NB4 (cell line): Measurements from ENCODE around the gene TFPI.

Experiments
- MAX ChIP-seq: IDR thresholded peaks from 2 replicates; pipeline ENCODE4 v1.6.1; 2011; ENCODE audit warnings: low read depth, low read length
- POLR2A ChIP-seq: IDR thresholded peaks from 2 replicates; pipeline ENCODE4 v1.6.1; 2011; ENCODE audit warnings: mild to moderate bottlenecking; ENCODE audit not compliant: insufficient read length; ENCODE audit errors: extremely low read depth
- TF ChIP-seq, protein P1 (sequence below): IDR thresholded peaks from one replicate; pipeline ENCODE4 v1.5.1; 2012; ENCODE audit warnings: low read depth, low read length

DNA sequence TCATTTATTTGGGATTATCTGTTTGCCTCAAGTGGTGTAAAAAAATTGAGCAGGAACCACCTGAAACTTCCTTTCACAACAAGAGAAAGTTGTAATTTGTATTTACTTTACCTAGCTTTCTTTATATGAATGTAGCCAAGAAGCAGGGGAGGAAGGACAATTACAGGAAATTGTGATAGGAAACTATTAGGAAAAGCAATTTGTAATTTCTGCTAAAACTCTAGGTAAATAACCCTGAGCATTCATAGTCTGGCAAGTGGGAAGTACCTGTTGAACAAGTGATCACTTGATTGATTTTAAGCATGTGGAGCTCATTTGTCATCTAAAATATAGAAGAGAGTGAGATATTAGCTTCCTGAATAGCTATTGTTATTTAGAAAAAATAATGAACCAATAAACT, 5.0 kb downstream of the TFPI start:
- TF ChIP-seq, protein P1, sequence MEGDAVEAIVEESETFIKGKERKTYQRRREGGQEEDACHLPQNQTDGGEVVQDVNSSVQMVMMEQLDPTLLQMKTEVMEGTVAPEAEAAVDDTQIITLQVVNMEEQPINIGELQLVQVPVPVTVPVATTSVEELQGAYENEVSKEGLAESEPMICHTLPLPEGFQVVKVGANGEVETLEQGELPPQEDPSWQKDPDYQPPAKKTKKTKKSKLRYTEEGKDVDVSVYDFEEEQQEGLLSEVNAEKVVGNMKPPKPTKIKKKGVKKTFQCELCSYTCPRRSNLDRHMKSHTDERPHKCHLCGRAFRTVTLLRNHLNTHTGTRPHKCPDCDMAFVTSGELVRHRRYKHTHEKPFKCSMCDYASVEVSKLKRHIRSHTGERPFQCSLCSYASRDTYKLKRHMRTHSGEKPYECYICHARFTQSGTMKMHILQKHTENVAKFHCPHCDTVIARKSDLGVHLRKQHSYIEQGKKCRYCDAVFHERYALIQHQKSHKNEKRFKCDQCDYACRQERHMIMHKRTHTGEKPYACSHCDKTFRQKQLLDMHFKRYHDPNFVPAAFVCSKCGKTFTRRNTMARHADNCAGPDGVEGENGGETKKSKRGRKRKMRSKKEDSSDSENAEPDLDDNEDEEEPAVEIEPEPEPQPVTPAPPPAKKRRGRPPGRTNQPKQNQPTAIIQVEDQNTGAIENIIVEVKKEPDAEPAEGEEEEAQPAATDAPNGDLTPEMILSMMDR: no peak
- TF ChIP-seq POLR2A (no peak), MAX (no peak)
